Left forelimb (tissue), 1 donor: ENCODE data around the gene KIF7.
"Not testable (repeated sequence)": the region's sequence is repeated elsewhere in the genome, so short reads cannot be mapped to it uniquely, and the experiment has no call there.

Source experiments
- DNase-seq: peaks from one replicate; pipeline ENCODE4 v3.0.0-alpha.2; 2018; ENCODE audit warnings: low spot score

KIF7 gene

DNA sequence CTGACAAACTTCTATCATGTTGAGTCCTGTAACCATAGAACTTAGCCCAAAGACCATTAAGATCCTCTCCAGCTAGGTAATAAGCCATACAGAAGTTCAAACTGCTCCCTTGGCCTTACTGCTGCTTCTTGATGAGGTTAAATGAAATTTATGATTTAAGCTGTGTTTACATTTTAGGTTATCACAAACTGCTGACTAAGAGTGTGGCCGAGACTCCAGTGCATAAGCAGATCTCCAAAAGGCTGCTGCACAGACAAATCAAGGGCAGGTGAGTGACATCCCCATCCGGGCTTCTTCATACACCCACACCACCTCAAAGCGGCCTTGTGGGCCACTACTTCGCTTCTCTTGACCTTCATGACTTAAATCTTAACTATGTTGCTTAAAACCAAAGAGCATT lies 39.0 kb downstream of the KIF7 start:
- no peak for DNase-seq

DNA sequence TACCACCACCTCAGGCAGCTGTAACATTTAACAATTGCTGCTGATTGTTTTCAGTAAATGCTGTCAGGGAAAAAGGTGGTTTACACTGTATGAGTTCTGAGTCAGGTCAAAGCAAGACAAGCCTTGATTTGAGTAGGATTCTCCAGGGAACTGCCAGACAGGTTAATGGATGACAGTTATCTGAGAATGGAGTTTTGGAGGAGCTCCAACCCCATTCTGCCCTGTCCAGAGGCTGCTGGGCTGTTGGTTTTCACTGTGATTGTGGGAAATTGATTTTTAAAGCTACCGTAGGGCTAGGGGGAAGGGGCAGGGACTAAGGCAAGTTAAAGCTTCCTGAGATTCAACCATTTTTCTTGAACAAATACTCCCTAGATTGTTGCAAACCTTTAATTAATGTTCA lies 40.1 kb downstream of the KIF7 start:
- no peak for DNase-seq

DNA sequence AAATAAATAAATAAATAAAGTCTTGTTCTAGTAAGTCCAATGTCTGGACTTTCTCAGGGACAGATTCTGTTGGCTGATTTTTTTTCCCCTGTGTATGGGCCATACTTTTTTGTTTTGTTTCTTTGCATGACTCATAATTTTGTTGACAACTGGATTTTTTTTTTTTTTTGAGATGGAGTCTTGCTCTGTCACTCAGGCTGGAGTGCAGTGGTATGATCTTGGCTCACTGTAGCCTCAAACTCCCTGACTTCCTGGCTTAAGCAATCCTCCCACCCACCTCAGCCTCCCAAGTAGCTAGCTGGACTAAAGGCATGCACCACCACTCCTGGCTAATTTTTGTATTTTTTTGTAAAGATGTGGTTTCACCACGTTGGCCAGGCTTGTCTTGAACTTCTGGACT lies 41.1 kb downstream of the KIF7 start:
- DNase-seq: no peak

DNA sequence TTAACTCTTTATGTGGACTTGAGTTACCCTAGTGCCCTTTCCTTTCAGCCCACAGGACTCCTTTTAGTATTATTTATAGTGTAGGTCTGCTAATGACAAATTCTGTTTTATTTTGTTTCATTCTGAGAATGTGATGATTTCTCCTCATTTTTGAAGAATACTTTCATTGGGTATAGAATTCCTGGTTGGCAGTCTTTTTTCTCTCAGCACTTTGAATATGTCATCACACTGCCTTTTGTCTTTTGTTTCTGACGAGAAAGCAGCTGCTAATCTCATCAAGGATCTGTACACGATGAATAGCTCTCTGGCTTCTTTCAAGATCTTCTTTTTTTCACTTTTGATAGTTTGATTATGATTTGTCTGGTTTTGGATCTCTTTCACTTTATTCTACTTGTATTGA lies 42.2 kb downstream of the KIF7 start:
- DNase-seq: no peak

DNA sequence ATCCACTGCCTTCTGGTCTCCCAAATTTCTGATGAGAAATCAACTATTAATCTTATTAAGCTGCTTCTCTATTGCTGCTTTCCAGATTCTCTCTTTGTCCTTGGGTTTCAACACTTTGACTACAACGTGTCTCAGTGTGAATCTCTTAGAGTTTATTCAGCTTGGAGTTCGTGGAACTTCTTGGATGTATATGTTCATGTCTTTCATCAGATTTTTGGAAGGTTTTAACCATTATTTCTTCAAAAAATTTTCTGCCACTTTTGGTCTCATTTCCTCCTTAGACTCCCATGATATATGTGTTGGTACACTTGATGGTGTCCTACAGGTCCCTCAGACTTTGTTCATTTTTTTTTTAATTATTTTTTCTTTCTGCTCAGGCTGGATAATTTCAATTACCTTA lies 44.0 kb downstream of the KIF7 start:
- no peak for DNase-seq

DNA sequence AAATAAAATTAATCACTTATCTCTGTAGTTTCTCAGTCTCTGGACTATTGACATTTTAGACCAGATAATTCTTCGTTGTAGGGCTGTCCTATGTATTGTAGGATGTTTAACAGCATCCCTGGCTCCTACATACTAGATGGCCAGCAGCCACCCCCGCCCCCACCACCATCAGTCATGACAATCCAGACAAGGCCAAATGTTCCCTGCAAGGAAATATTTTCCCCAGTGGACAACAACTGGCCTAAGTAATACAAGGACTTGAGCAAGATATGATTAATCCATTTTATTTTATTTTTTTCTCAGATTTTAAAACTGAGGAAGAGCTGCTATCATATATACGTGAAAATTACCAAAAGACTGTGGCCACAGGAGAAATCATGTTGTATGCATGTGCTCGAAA lies 56.2 kb downstream of the KIF7 start:
- DNase-seq: no peak

DNA sequence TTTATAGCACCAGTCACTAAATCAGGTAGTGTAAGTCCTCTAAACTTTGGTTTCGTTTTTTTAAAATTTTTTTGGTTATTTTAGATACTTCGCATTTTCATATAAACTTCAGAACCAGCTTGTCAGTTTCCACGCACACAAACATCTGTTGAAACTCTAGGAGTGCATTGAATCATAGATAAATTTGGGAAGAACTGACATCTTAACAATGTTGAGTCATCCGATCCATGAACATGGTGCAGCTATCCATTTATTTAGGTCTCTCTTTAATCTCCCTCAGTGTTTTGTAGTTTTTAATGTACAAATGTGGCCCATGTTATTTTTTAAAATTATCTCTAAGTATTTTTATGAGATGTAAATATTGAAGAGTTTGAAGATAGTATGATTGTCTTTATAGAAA lies 62.2 kb downstream of the KIF7 start:
- no peak for DNase-seq

DNA sequence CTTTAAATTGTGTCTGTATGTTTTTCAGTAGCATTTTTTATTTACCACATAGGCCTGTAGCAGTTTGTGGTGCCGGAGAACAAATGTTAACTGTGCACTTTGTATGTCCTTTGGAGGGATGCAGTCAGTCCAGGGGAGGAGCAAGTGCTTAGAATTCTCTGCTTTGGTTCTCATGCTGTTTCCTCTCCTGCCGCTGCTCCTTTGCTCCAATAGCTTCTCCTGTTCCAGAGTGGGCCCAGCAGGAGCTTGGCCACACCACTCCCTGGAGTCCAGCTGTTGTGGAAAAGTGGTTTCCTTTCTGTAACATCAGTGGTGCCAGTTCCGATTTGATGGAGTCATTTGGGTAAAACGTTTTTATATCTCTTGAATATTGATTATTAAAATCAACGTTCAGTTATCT lies 63.4 kb downstream of the KIF7 start:
- no peak for DNase-seq

DNA sequence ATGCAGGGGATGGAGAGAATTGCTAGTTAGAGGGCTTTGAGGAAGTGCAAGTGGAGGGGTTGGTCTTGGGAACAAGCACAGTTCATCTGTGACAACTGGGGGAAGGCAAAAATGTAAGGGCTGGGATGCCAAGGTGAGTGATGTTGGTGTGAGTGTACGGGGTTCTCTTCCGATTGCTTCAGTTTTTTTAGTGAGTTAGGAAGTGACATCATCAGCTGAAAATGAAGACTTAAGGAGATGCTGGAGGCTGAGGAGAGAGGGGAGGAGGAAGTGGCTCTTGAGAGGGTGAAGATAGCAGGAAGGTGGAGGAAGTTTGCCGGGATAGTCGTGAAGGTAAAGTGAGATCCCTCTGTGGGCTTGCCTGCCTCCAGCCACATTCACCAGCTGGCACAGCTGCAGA lies 67.3 kb downstream of the KIF7 start:
- DNase-seq: no peak

DNA sequence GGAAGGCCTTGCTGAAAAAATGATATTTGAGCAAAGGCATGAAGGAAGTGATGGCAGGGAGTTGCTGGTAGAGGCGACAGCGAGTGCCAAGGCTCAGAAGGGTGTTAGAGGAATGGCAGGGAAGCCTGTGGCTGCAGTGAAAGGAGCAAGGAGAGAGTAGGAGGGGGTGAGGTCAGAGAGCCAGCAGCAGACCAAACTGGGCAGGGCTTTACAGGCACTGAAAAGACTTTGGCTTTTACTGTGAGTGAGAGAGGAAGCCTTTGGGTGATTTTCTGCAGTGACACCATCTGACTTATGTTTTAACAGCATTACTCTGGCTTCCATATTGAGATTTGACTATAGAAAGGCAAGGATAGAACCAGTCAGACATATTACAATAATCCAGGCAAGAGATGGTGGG lies 68.6 kb downstream of the KIF7 start:
- DNase-seq: no peak

DNA sequence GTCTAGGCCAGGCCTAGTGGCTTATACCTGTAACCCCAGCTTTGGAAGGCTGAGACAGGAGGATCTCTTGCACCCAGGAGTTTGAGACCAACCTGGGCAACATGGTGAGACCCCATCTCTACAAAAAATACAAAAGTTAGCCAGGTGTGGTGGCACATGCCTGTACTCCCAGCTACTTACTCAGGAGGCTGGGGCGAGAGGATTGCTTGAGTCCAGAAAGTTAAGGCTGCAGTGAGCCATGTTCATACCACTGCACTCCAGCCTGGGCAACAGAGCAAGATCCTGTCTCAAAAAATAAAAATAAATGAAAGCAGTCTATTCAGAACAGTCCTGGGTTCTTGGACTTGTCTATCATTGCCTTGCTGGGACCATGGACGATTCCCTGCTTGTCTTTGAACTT lies 74.5 kb downstream of the KIF7 start:
- DNase-seq: not testable (repeated sequence)

DNA sequence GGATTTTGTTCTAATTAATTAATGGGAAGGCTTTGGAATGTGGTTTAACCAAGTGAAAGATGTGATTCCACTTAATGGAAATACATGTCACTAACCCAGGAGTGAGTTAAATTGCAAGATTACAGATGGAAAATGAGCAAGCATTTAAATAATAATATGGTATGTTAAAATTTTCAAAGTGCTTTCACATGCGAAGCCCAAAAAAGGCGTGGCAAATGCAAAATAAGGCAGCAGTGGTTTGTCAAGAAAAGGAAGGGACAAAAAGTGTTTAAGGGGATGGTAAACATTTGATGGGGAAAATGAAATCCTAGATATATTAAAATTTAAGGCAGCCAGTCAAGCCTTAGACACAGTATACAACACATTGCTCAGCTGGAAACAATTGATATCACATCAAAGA lies 77.1 kb downstream of the KIF7 start:
- no peak for DNase-seq
